T-cell (primary cell): Measurements from ENCODE around the gene URB1. TPM values are rescaled to one million over a fixed set of nuclear protein-coding genes. Genes with fewer than 3 reads are reported as not detected.

Experiments
- ATAC-seq, 4 experiments: fragments of 200-7000 bp in 3 of 4; fragments of 150-1000 bp in 1 of 4; cut with Tn5 transposase; replicated peaks in 1 of 4; 1 replicate in 3 of 4; 2 replicates in 1 of 4; pipeline ENCODE4 v1.10.0; 2021; ENCODE audit warnings: moderate library complexity in 3 of 4, mild to moderate bottlenecking in 2 of 4, moderate number of reproducible peaks in 1 of 4
- CTCF ChIA-PET, 2 donors: fragments of 300-600 bp; sonication (Branson Sonifier 250); formaldehyde crosslinking; loops; one replicate each; lab custom pipeline; 2022; ENCODE audit warnings: antibody characterized with exemption in 2 of 2; lab: Charles Lee
- POLR2A ChIA-PET, 2 donors: fragments of 300-600 bp; sonication (Branson Sonifier 250); formaldehyde crosslinking; loops; one replicate each; lab custom pipeline; 2022; ENCODE audit warnings: antibody characterized with exemption in 2 of 2; lab: Charles Lee
- DNase-seq, 35 experiments: peaks; one replicate each; pipeline versions ENCODE4 v3.0.0 to v3.0.0-alpha.2; 2013 to 2023
- H3K27ac ChIP-seq: one replicate; pipeline ENCODE4 v1.5.1; 2013; ENCODE audit warnings: low read length
- H3K27me3 ChIP-seq, 2 experiments: replicated peaks in 1 of 2; 1 replicate in 1 of 2; 2 replicates in 1 of 2; pipeline versions ENCODE4 v1.6.1 to v1.7.0; 2013; ENCODE audit warnings: low read length in 1 of 2, mixed read lengths in 1 of 2; ENCODE audit not compliant: control insufficient read depth in 2 of 2, insufficient read depth in 2 of 2; ENCODE audit errors: extremely low read depth in 1 of 2
- H3K36me3 ChIP-seq, 2 donors: 1 replicate in 1 of 2; 2 replicates in 1 of 2; pipeline versions ENCODE4 v1.6.1 to v1.7.0; 2013; ENCODE audit warnings: low read length in 1 of 2; ENCODE audit not compliant: control insufficient read depth in 2 of 2, insufficient read depth in 1 of 2; ENCODE audit errors: extremely low read depth in 1 of 2
- H3K4me1 ChIP-seq, 2 experiments: 1 replicate in 1 of 2; 2 replicates in 1 of 2; pipeline versions ENCODE4 v1.6.1 to v1.7.0; 2013; ENCODE audit warnings: low read length in 2 of 2, mixed read lengths in 1 of 2; ENCODE audit not compliant: insufficient read depth in 2 of 2, control insufficient read depth in 1 of 2; ENCODE audit errors: extremely low read depth in 1 of 2
- H3K4me3 ChIP-seq, 2 donors: 1 replicate in 1 of 2; 2 replicates in 1 of 2; pipeline versions ENCODE4 v1.5.1 to v1.7.0; 2013; ENCODE audit warnings: mild to moderate bottlenecking in 2 of 2, low read length in 1 of 2, moderate library complexity in 1 of 2; ENCODE audit not compliant: control insufficient read depth in 1 of 2; ENCODE audit errors: extremely low read depth in 1 of 2
- H3K9me3 ChIP-seq: 2 replicates; pipeline ENCODE4 v1.7.0; 2013
- H3K27ac Mint-ChIP-seq, 2 donors: one replicate each; pipeline ENCODE4 v1.8.0; 2020 to 2021; ENCODE audit warnings: mild to moderate bottlenecking in 2 of 2, mixed read lengths in 2 of 2
- H3K27me3 Mint-ChIP-seq, 2 donors: one replicate each; pipeline ENCODE4 v1.8.0; 2021 to 2022; ENCODE audit warnings: mixed read lengths in 2 of 2
- H3K36me3 Mint-ChIP-seq: one replicate; pipeline ENCODE4 v1.8.0; 2021; ENCODE audit warnings: mixed read lengths
- H3K4me1 Mint-ChIP-seq, 3 donors: one replicate each; pipeline ENCODE4 v1.8.0; 2020 to 2022; ENCODE audit warnings: mixed read lengths in 3 of 3, mild to moderate bottlenecking in 1 of 3
- H3K4me3 Mint-ChIP-seq, 3 donors: one replicate each; pipeline ENCODE4 v1.8.0; 2020 to 2022; ENCODE audit warnings: mild to moderate bottlenecking in 3 of 3, mixed read lengths in 3 of 3, moderate library complexity in 3 of 3
- H3K9me3 Mint-ChIP-seq, 3 donors: one replicate each; pipeline ENCODE4 v1.8.0; 2020 to 2022; ENCODE audit warnings: mixed read lengths in 3 of 3
- WGBS: methylation state at CpG from one replicate; pipeline ENCODE4 v1.1.5; 2013; ENCODE audit warnings: missing lambda C conversion rate; ENCODE audit not compliant: insufficient coverage; 5-methylcytosine and 5-hydroxymethylcytosine counted together
- total RNA-seq, 35 experiments: library from RNA in 6 of 35; stranded (reverse) in 6 of 35; fragments of 120-200 nt in 1 of 35; gene quantifications; one replicate each; pipeline versions ENCODE4 v1.2.1 to v1.2.4 and lab custom pipeline; 2013 to 2026

Gene URB1
- total RNA-seq, 5 donors from 2014 or later (not counting 1 experiment from before 2014, with no cell fraction given) = 13.4 to 20.2 (median 18.9) TPM

- H3K4me3 Mint-ChIP-seq = peak overlapping the region in 1 of 3 donors; percentile 11
- ChIA-PET CTCF (interaction anchor here in 1 of 2 donors (0.8 kb wide), 1 partner anchor 14 kb away, joined by 4 read pairs; no protein-coding TSS in a partner anchor), POLR2A (no interaction called here)
- H3K27me3 Mint-ChIP-seq = no peaks in the 10 kb centered on the region
- Histone ChIP-seq H3K27ac (no peak overlapping the region), H3K9me3 (no peaks in the 10 kb centered on the region), H3K27me3 (no peaks in the 10 kb centered on the region), H3K4me1 (peaks cover 3 to 26% of the 10 kb centered on the region in 2 experiments), H3K36me3 (peaks cover 0 to 5% of the 10 kb centered on the region in 2 donors), H3K4me3 (no peak overlapping the region)
- ATAC-seq (no peak), DNase-seq (no peak)
- peaks cover 21% of the 10 kb centered on the region for H3K36me3 Mint-ChIP-seq
- no peak overlapping the region for H3K27ac Mint-ChIP-seq
- peaks cover 58 to 62% (median 59%) of the 10 kb centered on the region in 3 donors for H3K4me1 Mint-ChIP-seq
- H3K9me3 Mint-ChIP-seq = no peaks in the 10 kb centered on the region
- WGBS = 83% methylated on average over 2 of the region's 5 CpGs
Observed at GRCh38 chr21:32389337-32390015, 3.3 kb downstream of the URB1 start.

DNA sequence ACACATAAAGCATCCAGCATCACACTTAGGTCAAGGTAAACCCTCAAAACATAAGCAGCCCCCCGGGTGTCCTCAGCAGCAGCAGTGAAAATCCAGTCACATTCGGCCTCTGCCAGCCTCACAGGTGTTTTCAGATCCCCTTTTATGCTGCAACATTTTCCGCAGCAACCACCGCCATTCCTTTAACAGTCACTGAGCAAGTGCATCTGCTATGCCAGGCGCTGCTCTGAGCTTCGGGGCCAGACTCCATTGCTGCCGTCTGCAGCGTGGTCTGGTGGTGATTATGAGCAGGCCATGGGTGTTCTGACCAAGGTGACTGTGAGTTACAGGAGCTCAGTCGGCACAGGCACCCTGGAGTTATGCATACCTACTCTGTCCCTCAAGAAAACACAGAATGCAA lies 4.5 kb downstream of the URB1 start:
- POLR2A ChIA-PET = interaction anchor here in 1 of 2 donors (0.5 kb wide), 1 partner anchor 109 kb away, joined by 8 read pairs; the partner anchor contains the start of gene MIS18A
- peaks cover 51 to 53% (median 51%) of the 10 kb centered on the region in 3 donors for H3K4me1 Mint-ChIP-seq
- H3K27me3 Mint-ChIP-seq = no peaks in the 10 kb centered on the region
- H3K9me3 ChIP-seq = no peaks in the 10 kb centered on the region
- ATAC-seq = no peak
- peaks cover 4 to 15% of the 10 kb centered on the region in 2 donors for H3K36me3 ChIP-seq
- H3K4me3 Mint-ChIP-seq = no peak overlapping the region
- H3K4me3 ChIP-seq = no peak overlapping the region
- CTCF ChIA-PET = interaction anchor here in 1 of 2 donors (0.5 kb wide), 1 partner anchor 31 kb away, joined by 7 read pairs; no protein-coding TSS in a partner anchor
- no peaks in the 10 kb centered on the region for H3K9me3 Mint-ChIP-seq
- H3K36me3 Mint-ChIP-seq = peaks cover 30% of the 10 kb centered on the region
- no peak for DNase-seq
- no peaks in the 10 kb centered on the region for H3K27me3 ChIP-seq
- H3K27ac Mint-ChIP-seq = no peak overlapping the region
- WGBS = 96% methylated on average over 6 of the region's 9 CpGs
- H3K27ac ChIP-seq = no peak overlapping the region
- H3K4me1 ChIP-seq = peaks cover 3 to 23% of the 10 kb centered on the region in 2 experiments

DNA sequence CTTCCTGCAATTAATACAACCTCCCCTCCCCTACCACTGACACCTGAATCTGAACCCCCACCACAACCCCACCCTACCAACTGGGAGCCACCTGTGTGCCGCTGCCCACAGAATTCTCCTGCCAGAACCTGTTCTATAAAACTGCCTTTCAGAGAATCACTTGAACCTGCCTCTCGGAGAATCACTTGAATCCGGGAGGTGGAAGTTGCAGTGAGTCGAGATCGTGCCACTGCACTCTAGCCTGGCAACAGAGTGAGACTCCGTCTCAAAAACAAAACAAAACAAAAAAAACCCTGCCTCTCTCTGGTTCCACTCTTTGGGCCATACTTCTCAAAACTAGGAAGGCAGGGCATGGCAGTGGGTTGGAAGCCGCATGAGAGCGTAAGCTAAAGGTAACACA lies 5.7 kb downstream of the URB1 start:
- ATAC-seq (no peak), DNase-seq (no peak)
- Mint-ChIP-seq H3K9me3 (no peaks in the 10 kb centered on the region), H3K4me3 (no peak overlapping the region), H3K4me1 (peaks cover 46 to 49% (median 48%) of the 10 kb centered on the region in 3 donors), H3K27me3 (no peaks in the 10 kb centered on the region), H3K36me3 (peaks cover 41% of the 10 kb centered on the region), H3K27ac (no peak overlapping the region)
- Histone ChIP-seq H3K4me3 (no peak overlapping the region), H3K4me1 (peaks cover 1 to 13% of the 10 kb centered on the region in 2 experiments), H3K27me3 (no peaks in the 10 kb centered on the region), H3K36me3 (peaks cover 8 to 25% of the 10 kb centered on the region in 2 donors), H3K27ac (no peak overlapping the region), H3K9me3 (no peaks in the 10 kb centered on the region)
- POLR2A ChIA-PET = no interaction called here
- 100% methylated on average over 1 of the region's 8 CpGs for WGBS
- CTCF ChIA-PET = interaction anchor here in 1 of 2 donors (0.7 kb wide), 1 partner anchor 15 kb away, joined by 3 read pairs; no protein-coding TSS in a partner anchor

DNA sequence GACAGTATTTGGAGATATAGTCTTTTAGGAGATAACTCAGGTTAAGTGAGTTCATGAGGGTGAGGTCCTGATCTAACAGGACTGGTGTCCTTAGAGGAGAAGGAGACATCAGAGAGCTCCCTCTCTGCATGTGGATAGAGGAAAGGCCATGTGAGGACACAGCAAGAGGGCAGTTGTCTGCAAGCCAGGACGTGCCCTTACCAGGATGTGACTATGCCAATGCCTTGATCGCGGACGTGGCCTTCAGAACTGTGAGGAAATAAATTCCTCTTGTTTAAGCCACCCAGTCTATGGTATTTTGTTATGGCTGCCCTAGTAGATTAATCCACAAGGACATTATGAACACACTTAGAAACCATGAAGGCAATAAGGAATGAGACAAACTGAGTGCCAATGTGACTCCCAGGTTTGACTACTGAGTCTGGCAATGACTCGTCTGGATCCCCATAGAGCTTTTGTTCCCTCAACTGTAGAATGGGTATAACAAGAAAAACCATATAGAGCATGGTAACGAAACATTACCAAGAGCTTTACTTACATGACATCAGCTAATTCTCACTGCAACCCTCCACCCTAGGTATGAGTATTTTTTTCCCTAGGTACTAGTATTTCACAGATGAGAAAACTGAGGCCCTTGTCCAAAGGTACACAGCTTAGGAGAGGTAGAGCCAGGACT lies 6.5 kb downstream of the URB1 start:
- Histone ChIP-seq H3K9me3 (no peaks in the 10 kb centered on the region), H3K4me1 (peaks cover 0 to 5% of the 10 kb centered on the region in 2 experiments), H3K27me3 (no peaks in the 10 kb centered on the region), H3K27ac (no peak overlapping the region), H3K4me3 (no peak overlapping the region), H3K36me3 (peaks cover 8 to 31% of the 10 kb centered on the region in 2 donors)
- ChIA-PET CTCF (interaction anchor here in 1 of 2 donors (0.7 kb wide), 1 partner anchor 215 kb away, joined by 3 read pairs; no protein-coding TSS in a partner anchor), POLR2A (no interaction called here)
- Mint-ChIP-seq H3K4me3 (no peak overlapping the region), H3K27ac (no peak overlapping the region), H3K9me3 (no peaks in the 10 kb centered on the region), H3K36me3 (peaks cover 46% of the 10 kb centered on the region), H3K27me3 (no peaks in the 10 kb centered on the region), H3K4me1 (peaks cover 38 to 41% (median 40%) of the 10 kb centered on the region in 3 donors)
- 60% methylated on average over 1 of the region's 6 CpGs for WGBS
- no peak for ATAC-seq
- no peak for DNase-seq

DNA sequence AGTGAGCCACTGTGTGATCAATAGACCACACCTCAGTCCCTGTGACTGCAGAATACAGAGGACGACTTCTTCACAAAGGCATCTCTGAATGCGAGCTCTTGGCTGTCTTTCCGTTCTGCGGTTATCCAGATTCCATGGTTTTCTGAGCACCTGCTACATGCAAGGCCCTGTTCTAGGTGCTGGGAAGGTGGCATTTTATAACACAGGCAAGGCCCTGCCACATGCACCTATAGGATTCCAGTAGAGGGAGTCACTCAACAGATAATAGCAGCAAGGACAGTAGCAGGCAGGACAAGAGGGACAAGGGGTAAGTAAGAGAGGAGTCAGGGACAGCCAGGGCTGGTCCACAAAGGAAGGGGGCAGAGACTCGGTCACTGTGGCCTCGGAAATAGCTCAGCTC lies 9.0 kb downstream of the URB1 start:
- ChIA-PET CTCF (no interaction called here), POLR2A (interaction anchor here in 1 of 2 donors (0.7 kb wide), 1 partner anchor 11 kb away, joined by 3 read pairs; no protein-coding TSS in a partner anchor)
- Mint-ChIP-seq H3K4me1 (peaks cover 15 to 22% (median 20%) of the 10 kb centered on the region in 3 donors), H3K27me3 (no peaks in the 10 kb centered on the region), H3K4me3 (no peak overlapping the region), H3K27ac (no peak overlapping the region), H3K36me3 (peaks cover 56% of the 10 kb centered on the region), H3K9me3 (no peaks in the 10 kb centered on the region)
- no peaks in the 10 kb centered on the region for H3K27me3 ChIP-seq
- H3K4me3 ChIP-seq = no peak overlapping the region
- 90% methylated on average over 3 of the region's 6 CpGs for WGBS
- ATAC-seq (no peak), DNase-seq (no peak)
- no peaks in the 10 kb centered on the region for H3K9me3 ChIP-seq
- H3K27ac ChIP-seq = no peak overlapping the region
- peaks cover 0 to 4% of the 10 kb centered on the region in 2 experiments for H3K4me1 ChIP-seq
- H3K36me3 ChIP-seq = peaks cover 8 to 45% of the 10 kb centered on the region in 2 donors

GRCh38 chr21:32382108-32382644 lies 10.6 kb downstream of the URB1 start:
- Histone ChIP-seq H3K27ac (no peak overlapping the region), H3K4me3 (no peak overlapping the region), H3K4me1 (no peaks in the 10 kb centered on the region), H3K27me3 (no peaks in the 10 kb centered on the region), H3K36me3 (peaks cover 13 to 53% of the 10 kb centered on the region in 2 donors), H3K9me3 (no peaks in the 10 kb centered on the region)
- H3K36me3 Mint-ChIP-seq = peaks cover 68% of the 10 kb centered on the region
- H3K4me3 Mint-ChIP-seq = no peak overlapping the region
- H3K4me1 Mint-ChIP-seq = peaks cover 2 to 10% (median 5%) of the 10 kb centered on the region in 3 donors
- CTCF ChIA-PET = no interaction called here
- no peaks in the 10 kb centered on the region for H3K27me3 Mint-ChIP-seq
- POLR2A ChIA-PET = no interaction called here
- ATAC-seq (no peak), DNase-seq (no peak)
- 82% methylated on average over 4 of the region's 10 CpGs for WGBS
- H3K9me3 Mint-ChIP-seq = no peaks in the 10 kb centered on the region
- no peak overlapping the region for H3K27ac Mint-ChIP-seq
